Activated T-helper 1 cell treated with Interleukin-2 at 50 U/mL for 16 hours (primary cell): ENCODE measurements around the gene GREB1.

Experiments used
- DNase-seq: peaks from one replicate; pipeline ENCODE4 v3.0.0-alpha.2; 2020; ENCODE audit warnings: low read depth

GREB1 gene

GRCh38 chr2:11562011-11562410 lies 28.2 kb downstream of the GREB1 start:
- no peak for DNase-seq

- no peak for DNase-seq
Measured at GRCh38 chr2:11562476-11562875, 28.6 kb downstream of the GREB1 start.

DNA sequence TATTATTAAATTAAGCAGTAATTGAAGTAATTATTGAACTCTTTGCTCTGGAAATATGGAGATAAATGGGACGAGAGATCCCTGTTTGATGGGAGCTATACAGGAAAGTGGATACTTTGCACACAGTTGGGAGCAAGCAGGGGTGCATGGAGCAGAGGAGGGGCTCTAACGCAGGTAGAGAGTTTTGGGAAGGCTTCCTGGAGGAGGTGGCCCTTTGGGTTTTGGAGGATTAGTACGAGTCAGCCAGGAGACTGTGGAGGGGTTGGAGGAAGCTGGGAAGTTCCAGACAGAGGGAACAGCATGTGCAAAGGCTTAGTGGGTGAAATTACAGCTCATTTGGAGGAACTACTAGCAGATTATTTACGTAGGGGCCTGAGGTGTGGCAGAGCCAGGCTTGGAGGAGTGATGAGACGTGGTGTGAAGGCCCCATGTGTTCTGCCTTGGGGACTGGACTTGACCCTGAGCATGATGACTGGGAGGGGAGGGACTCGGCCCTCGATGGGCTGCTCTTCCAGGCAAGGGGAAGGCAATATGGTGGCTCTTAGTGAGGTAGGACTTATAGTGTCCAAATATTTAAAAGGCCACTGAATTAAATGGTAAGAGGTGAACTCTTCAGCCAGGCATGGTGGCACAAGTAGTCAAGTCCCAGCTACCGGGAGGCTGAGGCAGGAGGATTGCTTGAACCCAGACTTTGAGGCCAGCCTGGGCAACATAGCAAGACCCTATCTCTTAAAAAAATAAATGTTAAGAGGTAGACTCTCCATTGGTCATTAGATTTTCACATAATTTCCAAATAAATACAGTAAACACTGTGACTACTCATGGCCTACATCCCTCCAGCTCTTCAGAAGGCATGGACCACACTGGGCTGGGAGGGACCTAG lies 30.2 kb downstream of the GREB1 start:
- DNase-seq: no peak

DNA sequence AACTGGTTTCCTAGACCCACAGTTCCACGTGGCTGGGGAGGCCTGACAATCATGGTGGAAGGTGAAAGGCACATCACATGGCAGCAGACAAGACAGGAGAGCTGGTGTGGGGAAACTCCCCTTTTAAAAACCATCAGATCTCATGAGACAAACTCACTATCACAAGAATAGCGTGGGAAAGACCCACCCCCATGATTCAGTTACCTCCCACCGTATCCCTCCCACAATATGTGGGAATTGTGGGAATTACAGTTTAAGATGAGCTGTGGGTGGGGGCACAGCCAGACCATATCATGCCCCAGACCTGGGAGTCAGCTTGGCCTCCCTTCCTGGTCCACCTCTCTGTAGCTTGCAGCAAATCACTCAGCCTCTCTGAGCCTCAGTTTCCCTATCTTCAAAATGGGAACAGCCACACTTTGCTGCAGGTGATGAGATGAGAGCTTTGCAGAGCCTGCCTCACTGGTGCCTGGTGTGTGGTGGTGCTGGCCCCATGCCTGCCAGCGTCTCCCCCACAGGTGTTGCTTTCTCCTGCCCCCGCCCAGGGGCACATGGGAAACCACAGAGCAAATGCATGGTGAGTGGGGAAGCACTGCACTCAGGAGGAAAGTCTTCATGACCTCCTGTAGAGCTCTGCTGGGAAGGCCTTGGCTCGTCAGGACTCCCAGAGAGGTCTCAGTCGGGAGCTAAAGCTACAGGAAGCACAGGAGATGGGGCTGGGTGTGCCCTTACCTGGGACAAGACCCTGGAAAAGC lies 31.1 kb downstream of the GREB1 start:
- DNase-seq: no peak

- no peak for DNase-seq
Measured at GRCh38 chr2:11566383-11566782, 32.5 kb downstream of the GREB1 start.

- no peak for DNase-seq
Measured at GRCh38 chr2:11567631-11568031, 33.8 kb downstream of the GREB1 start.

GRCh38 chr2:11568436-11568835 lies 34.6 kb downstream of the GREB1 start:
- DNase-seq: no peak

DNA sequence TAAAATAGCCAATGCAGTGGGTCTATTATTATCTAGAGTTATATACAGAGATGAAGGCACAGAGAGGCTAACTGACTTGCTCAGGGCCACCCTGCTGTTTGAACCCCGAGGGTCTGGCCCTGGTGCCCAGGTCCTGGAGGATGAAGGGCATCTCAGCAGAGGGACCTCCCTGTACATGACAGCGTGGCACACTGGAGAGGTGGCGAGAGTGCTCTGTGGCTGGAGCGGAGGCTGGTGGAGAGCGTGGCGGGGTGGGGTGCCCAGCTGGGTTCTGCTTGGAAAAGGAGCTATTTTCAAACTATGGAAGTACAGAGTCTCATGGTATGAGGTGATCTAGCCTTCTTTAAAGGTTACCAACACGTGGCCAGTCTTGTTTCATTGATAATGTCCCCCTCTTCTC lies 35.8 kb downstream of the GREB1 start:
- no peak for DNase-seq

DNA sequence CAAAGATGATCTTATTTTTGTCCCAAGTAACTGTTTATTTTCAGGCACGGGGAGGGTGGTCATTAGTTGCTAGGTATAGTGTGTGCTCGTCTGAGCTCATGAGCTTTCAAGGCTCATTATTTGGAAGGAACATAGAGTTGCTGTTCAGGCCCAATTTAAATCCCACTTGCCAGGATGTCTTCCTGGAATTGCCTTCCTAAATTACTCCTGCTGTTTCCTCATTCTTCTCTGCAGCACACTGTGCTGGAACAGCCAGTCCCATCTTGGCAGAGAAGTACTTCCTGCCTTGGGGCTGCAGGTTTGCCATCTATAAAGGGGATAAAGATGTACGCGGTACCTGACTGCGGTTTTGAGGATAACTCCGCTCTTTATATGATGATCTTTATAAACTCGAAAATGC lies 37.3 kb downstream of the GREB1 start:
- no peak for DNase-seq

GRCh38 chr2:11572996-11573395 lies 39.2 kb downstream of the GREB1 start:
- DNase-seq: no peak

GRCh38 chr2:11573418-11574175 lies 39.8 kb downstream of the GREB1 start:
- DNase-seq: no peak

GRCh38 chr2:11574176-11575046 lies 40.6 kb downstream of the GREB1 start:
- DNase-seq: no peak

GRCh38 chr2:11576398-11576797 lies 42.6 kb downstream of the GREB1 start:
- DNase-seq: no peak

DNA sequence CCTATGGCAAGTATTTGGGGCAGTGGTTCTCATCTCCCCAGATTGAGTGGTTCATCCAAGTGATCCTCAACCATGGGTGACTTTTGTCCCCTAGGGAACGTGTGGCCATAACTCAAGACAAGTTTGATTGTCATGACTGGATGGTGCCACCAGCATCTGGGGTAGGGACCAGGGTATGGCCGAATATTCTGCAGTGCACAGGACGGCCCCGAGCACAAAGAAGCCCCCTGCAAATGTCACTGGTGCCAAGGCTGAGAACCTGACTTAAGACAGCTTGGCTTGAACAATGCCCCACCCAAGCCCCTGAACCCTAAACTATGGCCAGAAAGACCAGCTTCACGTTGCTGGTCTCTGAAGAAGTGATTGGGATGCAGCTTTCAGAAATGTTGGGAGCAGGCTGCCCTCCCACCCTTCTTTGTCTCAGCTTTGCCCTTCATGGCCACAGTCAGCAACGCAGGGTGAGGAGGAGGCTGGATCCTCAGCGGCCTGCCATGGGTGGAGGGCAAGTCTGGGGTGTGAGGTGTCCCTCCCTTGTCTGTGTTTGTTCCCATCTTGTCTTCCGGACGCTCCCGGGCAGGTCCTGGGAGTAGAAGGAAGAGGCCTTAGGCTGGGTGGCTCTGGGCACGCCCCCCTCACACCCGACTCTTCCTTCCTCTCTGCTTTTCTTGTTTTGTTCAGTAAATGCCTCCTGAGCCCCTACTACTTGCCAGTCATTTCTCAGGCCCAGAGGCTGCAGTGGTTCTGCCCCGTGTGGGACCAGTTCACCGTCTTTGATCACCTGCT lies 43.4 kb downstream of the GREB1 start:
- DNase-seq: no peak

- no peak for DNase-seq
Measured at GRCh38 chr2:11578081-11578948, 44.5 kb downstream of the GREB1 start.

DNA sequence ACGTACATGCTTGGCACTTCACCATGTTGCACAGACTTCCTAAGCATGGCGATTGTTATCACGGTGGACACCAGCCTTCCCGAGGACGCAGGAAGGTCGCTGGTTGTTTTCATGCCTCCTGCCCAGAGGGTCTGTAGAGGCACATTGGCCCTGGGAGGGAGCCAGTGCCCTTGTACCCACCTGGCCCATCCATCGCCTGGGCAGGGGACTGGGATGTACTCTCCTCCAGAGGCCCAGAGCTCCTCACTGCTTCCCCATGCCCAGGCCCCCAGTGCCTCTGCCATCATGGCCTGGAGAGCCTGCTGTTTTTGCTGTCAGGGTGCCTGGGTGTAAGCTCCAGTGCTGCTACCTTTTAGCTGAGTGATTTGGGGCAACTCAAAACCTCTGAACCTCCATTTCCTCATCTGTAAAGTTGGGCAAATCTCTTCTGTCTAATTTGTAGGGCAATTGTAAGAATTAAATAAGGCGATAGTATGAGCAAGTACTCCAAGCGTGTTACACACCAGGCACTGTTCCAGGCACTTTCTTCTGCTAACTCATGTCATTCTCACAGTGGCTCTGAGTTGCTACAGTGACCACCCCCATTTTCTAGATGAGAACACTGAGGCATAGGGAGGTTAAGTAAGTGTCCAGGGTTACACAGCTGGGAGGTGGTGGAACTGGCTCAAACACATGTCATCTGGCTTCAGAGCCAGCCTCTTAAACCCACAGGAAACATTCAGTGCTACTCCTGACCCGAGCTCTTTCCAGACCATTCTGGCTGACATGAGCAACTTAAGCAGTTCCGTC lies 45.3 kb downstream of the GREB1 start:
- DNase-seq: no peak

DNA sequence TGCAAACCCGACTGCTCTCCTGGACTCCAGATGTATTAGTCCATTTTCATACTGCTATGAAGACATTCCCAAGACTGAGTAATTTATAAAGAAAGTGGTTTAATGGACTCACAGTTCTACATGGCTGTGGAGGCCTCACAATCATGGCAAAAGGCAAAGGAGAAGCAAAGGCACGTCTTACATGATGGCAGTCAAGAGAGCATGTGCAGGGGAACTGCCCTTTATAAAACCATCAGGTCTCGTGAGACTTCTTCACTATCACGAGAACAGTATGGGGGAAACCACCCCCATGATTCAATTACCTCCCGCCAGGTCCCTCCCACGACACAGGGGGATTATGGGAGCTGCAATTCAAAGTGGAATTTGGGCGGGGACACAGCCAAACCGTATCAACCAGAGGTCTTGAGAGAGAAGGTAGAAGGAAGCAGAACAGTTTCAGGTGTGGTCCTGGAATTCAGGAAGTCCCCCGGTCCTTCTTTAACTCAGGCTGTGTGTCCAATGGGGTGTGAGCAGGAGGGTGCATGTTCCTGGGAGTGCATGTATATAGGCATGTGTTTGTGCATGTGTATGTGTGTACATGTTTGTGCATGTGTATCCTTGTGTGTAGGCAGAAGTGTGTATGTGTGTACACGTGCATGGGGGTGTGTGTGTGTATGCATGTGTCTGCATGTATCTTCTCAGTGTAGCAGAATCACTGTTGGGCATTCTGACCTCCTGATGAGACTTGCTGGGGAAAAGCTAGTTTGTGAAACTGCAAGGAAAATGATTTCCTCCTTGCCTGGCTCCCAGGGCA lies 46.2 kb downstream of the GREB1 start:
- DNase-seq: no peak

DNA sequence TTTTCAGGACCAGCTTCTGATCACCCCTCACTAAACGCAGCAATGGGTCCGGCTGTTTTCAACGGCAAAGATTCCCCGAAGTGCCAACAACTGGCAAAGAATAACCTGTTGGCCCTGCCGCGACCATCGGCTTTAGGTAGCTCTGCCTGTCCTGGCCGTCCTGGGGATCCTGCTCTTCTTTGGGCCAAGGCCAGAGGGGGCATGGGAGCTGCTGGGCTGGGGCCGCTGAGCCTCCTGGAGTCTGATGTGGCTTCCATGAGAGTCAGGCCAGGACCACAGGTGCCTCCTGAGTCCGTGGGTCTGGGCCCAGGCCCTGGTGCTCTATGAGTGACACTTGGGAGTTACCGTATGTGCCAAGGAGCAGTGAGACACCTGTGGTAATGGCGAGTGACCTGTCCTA lies 46.9 kb downstream of the GREB1 start:
- DNase-seq: no peak
